Adrenal gland (tissue), 5 donors: ENCODE data around the gene TEK.

ENCODE experiments used
- POLR2A ChIP-seq, 2 donors: fragments of 450-650 bp; IDR thresholded peaks; one replicate each; pipeline ENCODE4 v1.6.1; 2017; ENCODE audit warnings: antibody characterized with exemption in 2 of 2, mild to moderate bottlenecking in 2 of 2, moderate library complexity in 1 of 2
- TF ChIP-seq, protein P1 (sequence below), 6 experiments: fragments of 450-650 bp in 4 of 6; fragments of 200-600 bp in 2 of 6; sonication (generic) in 1 of 6; IDR thresholded peaks; 1 replicate in 5 of 6; 2 replicates in 1 of 6; pipeline versions ENCODE4 v1.5.1 to v1.8.0; 2016 to 2021; ENCODE audit warnings: antibody characterized with exemption in 6 of 6, mild to moderate bottlenecking in 2 of 6, moderate library complexity in 1 of 6
- donor health status: DM: no; HTN: no; CAD: no.

DNA sequence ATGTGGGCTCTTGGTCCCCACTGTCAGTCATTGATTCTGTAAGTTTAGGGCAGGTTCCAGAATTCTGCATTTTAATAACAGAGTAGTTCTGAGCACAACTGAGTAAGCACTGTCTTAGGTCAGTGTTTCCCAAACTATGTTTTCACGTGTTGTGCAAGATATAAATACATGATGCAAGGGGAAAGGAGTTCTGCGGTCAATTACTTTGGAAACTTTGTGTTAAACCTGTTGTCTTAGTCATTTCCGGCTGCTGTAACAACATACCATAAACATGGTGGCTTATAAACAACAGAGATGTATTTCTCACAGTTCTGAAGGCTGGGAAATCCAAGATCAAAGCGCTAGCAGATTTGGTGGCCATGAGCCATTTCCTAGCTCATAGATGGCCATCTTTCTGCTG lies 118.2 kb downstream of the TEK start:
- no peak for TF ChIP-seq POLR2A (IDR thresholded peaks at IDR 0.05)
- TF ChIP-seq, protein P1, sequence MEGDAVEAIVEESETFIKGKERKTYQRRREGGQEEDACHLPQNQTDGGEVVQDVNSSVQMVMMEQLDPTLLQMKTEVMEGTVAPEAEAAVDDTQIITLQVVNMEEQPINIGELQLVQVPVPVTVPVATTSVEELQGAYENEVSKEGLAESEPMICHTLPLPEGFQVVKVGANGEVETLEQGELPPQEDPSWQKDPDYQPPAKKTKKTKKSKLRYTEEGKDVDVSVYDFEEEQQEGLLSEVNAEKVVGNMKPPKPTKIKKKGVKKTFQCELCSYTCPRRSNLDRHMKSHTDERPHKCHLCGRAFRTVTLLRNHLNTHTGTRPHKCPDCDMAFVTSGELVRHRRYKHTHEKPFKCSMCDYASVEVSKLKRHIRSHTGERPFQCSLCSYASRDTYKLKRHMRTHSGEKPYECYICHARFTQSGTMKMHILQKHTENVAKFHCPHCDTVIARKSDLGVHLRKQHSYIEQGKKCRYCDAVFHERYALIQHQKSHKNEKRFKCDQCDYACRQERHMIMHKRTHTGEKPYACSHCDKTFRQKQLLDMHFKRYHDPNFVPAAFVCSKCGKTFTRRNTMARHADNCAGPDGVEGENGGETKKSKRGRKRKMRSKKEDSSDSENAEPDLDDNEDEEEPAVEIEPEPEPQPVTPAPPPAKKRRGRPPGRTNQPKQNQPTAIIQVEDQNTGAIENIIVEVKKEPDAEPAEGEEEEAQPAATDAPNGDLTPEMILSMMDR (IDR thresholded peaks at IDR 0.05) = no peak
